HPDE6-E6E7 (cell line): ENCODE measurements around the gene MARCO.

Source experiments
- DNase-seq: peaks from one replicate; pipeline ENCODE4 v3.0.0; 2011; ENCODE audit warnings: missing footprints; ENCODE audit errors: extremely low spot score

Gene MARCO, protein sequence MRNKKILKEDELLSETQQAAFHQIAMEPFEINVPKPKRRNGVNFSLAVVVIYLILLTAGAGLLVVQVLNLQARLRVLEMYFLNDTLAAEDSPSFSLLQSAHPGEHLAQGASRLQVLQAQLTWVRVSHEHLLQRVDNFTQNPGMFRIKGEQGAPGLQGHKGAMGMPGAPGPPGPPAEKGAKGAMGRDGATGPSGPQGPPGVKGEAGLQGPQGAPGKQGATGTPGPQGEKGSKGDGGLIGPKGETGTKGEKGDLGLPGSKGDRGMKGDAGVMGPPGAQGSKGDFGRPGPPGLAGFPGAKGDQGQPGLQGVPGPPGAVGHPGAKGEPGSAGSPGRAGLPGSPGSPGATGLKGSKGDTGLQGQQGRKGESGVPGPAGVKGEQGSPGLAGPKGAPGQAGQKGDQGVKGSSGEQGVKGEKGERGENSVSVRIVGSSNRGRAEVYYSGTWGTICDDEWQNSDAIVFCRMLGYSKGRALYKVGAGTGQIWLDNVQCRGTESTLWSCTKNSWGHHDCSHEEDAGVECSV

GRCh38 chr2:118942031-118942430 is at the start of gene MARCO:
MARCO (plus strand) TSS chr2:118942194; CDS start chr2:118942301, 107 bp downstream.
- DNase-seq, result no peak

DNA sequence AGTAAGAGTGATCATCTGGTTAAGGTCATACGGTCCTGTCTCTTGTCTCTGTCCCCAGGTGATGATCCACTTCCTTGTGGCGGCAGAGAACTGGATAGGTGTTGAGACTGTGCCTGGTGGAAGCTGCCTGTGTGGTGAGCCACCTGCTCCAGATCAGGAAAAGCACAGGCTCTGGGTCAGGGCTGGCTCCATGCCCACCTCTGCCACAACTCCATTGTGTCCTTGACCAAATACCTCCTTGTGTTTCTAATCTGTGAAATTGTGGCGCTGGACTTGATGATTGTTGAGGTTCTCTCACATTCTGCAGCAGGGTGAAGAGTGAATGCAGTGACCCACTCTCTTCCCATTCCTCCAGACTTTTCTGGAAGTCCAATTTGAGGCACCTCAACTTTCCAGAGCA is 48.9 kb upstream of the MARCO start:
- DNase-seq, result no peak

DNA sequence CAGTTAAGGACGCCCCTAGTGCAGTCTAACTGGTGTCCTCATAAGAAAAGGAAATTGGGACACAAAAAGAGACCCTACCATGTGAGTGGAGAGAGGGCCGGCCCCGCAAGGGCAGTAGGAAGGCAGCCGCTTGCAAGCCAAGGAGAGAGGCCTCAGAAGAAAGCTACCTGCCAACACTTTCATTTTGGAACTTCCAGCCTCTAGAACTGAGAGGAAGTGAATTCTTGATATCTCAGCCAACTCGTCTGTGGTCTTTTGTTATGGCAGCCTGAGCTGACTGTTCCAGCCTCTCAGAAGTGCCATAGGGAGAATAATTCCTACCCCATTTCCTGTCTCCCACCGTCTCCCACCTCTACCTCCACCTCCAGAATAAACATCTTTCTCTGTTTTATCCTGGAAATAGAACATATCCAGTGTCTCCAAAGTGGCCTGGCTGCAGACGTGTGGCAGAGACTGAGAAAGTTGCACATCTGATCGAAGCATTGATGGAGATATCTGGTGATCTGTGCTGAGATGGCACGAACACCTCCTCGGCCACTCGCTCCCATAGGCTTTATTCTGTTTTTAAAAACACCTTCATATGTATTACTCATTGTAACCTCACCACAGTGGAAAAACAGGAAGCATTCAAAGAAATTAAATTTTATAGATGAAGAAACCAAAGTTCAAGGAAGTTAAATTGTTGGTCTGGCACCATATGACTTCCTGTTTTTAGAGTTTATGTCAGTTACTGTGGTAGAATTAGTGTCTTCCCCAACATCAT is 39.5 kb upstream of the MARCO start:
- DNase-seq, result no peak

DNA sequence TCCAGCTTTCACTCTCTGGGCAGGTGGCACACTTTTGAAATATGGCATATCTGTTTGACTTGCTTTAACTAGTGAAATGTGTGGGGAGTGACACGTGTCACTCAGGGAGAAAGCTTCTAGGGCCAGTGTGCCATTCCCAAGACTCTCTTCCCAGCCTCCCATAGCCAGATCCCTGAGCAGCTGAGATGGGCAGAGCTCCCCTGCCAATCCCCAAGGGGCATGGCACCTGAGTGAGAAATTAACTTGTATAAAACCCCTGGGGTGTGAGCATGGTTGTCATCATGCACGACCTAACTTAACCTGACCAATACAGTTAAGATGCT is 39.0 kb upstream of the MARCO start:
- no peak for DNase-seq

GRCh38 chr2:118903551-118904479 is 38.2 kb upstream of the MARCO start:
- DNase-seq, result no peak

DNA sequence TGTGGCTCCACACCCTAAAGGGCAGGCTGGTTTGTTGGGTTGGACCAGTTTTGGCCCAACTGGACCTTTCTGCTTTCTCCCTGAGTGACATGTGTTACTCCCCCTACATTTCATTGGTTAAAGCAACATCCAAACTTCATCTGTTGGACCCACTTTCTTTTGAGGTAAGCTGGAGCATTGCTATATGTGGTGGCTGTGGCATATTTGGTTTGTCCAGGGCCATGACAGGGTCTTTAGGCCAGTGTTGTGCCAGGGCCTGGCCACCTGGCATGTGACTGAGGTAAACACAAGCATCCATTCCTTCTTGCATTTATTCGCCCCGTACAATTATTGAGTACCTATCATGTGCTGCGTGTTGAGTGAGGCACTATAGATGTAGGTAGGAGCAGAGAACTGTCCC is 36.8 kb upstream of the MARCO start:
- no peak for DNase-seq

- DNase-seq, result no peak
Observed at GRCh38 chr2:118906186-118906585, 35.8 kb upstream of the MARCO start.

- DNase-seq, result no peak
Observed at GRCh38 chr2:118907759-118908158, 34.2 kb upstream of the MARCO start.

GRCh38 chr2:118909191-118909590 is 32.8 kb upstream of the MARCO start:
- no peak for DNase-seq

DNA sequence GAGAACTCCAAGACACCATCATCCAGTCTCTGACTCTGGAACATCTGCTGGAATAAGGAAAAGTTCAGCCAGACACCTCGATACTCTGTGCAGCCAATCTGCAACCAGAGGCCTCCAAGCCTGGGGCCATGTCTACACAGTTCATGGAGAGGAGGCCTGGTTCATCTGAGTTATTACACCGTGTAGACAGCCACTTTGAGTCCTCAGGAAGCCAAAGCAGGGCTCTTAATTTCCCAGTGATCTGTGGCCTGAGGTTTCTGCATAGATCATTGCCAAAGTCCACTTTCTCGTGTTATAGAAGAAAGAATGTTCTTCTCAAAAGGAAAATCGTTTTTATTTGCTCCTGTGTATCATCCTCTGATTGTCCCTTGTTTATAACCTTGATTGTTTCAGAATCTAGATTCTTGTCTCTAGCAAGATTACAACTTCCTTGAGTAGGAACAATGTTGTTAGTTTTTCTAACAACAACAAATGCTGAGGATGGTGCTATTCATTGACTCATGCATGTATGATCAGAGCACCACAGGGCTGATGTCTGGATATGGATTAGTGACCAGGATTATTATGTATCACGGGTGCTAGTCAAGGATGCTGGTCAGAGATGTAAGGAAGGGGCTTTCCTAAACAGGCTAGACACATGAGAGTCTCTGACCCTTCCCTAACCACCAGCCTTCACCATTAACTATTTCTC is 30.7 kb upstream of the MARCO start:
- DNase-seq, result no peak

DNA sequence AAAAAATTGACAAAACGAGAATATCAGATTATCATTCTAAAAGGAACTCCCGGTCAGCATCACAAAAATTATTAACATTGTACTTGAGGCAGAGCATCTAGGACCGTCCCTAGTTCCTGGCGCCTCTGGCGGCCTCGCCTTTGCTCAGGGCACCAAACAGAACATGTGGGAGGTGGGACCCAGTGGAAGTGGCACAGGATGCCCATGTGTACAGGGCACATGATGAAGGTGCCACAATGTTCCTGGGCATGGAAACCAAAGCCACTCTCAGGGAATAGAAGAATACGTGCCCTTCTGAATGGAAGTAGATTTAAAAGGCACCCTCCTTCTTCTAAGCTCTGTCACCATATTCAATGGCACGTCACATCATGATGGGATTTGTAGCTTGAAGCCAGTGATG is 30.1 kb upstream of the MARCO start:
- DNase-seq, result no peak

DNA sequence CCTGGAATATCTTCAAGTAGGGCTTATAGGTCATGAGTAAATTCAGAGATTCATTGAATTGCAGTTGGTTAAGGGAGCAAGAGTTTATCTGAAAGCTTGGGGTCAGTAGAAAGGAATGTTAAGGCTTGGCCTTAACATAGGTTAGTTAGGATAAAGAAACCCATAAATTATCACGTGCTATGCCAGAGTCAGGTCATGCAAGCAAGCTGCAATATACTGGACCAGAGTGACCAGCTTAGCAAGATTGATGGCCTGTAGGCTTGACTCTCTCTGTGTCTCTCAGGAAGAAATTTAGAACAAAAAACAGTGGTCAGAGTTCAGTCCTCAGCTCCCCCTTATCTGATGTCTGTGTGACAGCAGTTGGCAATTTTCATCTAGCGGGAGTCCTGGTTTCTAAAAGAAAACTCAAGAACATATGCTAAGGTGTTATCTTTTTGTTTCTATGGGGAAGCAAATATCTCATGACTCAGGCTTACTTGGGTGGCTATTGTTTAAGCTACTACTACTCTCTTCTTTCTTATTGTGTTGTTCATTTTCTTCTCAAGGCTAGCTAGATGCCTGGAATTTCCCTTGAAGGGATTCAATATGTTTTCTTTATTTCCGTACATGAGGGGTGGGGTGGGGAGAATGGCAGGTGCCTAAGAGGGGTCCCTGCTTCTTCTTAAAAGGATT is 28.7 kb upstream of the MARCO start:
- no peak for DNase-seq

GRCh38 chr2:118913803-118914645 is 28.0 kb upstream of the MARCO start:
- DNase-seq, result no peak

- no peak for DNase-seq
Observed at GRCh38 chr2:118914721-118915453, 27.1 kb upstream of the MARCO start.

- DNase-seq, result no peak
Observed at GRCh38 chr2:118918017-118918416, 24.0 kb upstream of the MARCO start.

DNA sequence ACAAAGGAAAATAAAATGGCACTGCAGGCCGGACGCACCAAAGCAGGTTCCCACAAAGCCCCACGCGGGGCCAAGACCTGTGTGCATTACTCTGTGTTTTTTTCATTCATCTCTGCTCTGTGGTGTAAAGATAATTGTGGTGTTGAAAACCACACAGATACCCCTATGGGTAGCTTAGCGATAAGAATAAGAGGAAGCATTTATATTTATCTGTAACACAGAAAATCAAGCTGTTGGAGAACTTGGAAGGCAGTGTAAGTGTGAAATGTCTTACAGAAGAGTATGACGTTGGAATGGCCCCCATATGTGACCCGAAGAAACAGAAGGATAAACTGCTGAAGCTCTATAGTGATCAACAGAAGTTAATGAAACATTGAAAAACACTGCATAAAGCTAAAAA is 20.3 kb upstream of the MARCO start:
- no peak for DNase-seq

GRCh38 chr2:118922254-118922653 is 19.7 kb upstream of the MARCO start:
- DNase-seq, result no peak

DNA sequence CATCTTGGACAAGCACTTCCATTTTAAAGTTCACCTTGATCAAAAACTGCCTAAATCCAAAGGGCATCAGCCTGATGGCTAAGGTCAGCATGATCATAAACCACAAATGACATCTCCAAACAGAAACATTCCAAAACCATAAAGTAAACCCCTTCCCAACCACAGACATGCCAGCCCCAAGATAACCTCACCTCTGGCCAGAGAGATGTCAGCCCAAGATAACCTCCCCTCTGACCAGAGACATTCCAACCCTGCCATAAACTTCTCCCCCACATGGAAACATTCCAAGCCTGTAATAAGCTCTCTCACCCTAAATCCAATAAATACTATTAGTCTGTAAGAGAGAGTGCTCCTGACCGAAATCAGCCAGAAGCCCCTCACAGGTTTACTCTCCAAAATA is 18.6 kb upstream of the MARCO start:
- no peak for DNase-seq

DNA sequence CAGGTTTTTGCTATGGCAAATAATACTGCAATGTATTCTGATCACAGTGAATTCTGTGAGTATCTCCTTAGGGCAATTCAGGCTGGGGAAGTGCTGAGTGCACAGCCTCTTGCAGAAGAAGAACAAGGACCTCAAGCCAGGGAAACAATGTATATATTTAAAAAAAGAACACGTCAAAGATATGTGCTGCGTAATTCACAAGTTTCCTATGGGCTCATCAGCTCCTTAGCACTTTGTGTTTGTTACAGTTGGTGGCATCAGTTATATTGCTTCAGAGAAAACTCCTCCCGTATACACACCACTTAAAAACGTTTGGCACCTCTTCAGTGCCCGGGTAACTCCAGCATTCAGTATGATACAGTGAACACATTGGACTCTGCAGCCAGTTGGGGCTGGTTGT is 16.5 kb upstream of the MARCO start:
- DNase-seq, result no peak
